Measurements from ENCODE around the gene MAG.

The MAG gene

DNA sequence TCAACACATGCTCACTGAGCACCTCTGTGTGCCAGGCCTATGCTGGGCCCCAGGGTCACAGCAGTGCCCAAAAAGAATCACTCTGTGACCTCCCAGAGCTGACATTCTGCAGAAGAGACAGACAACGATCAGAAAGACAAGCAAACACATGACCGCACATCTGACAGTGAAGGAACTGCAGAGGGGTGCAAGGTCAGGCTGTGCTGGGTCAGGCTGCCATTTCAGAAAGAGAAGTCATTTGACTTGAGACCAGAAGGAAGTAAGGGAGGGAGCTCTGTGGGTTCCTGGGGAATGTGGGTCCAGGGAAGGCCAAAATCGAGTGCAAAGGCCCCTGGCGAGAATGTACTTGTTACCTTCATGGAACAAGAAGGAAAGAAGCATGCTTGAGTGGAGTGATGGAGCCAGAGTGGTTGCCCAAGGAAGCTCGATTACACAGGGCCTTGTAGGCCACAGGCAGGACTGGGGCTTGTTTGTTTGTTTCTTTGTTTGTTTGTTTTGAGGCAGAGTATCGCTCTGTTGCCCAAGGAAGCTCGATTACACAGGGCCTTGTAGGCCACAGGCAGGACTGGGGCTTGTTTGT lies 25.6 kb downstream of the MAG start:
- Histone ChIP-seq H3K27ac (ENCODE audit: low read depth, low read length) (no peak overlapping the region), H3K36me3 (ENCODE audit: control insufficient read depth in 1 of 2, insufficient read depth in 2 of 2, low read length in 2 of 2) (no peaks in the 10 kb centered on the region), H3K27me3 (ENCODE audit: control insufficient read depth in 1 of 2, insufficient read depth in 2 of 2, low read length in 2 of 2) (no peaks in the 10 kb centered on the region), H3K4me1 (ENCODE audit: control insufficient read depth in 1 of 2, insufficient read depth in 2 of 2, low read length in 2 of 2) (peaks cover 6 to 18% of the 10 kb centered on the region in 2 donors), H3K4me3 (ENCODE audit: low read depth in 1 of 2, low read length in 2 of 2) (no peak overlapping the region), H3K9me3 (ENCODE audit: control insufficient read depth in 1 of 2, low read length in 2 of 2) (no peaks in the 10 kb centered on the region), H3K9ac (ENCODE audit: low read depth in 1 of 2, low read length in 2 of 2) (no peak overlapping the region)

DNA sequence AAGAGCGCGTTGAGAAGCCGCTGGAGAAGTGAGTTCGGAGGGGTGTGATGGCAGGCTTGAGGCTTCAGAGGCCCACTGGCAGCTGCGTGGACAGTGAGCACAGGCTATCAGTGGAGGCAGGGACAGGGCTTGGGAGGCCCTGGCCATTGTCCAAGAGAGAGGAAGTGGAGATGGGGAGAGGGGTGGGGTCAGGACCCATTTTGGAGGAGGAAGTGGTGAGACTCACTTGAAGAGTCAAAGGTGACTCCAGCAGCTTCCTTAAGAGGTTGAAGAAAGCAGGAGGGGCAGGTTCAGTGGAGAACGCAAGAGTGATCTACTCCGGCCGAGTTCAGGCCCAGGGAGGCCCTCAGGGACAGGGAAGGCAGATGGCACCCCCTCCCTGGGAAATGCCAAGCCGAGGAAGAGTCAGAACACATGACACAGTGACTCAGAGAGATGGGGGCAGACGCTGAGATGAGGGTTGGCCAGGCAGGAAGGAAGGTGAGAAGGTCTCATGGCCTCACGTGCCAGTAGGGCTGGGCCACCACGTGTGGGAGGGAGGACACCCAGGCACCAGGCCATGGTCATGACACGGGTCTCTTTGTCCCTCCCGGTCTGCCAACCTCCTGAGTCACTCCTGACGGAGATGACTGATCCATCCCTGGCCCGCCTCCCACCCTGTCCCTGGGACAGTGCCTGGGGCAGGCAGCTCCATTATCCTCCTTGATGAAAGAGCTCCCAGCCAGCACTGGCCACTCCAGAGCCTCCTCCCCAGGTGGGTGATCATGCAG lies 26.9 kb downstream of the MAG start:
- H3K4me1 ChIP-seq (ENCODE audit: control insufficient read depth in 1 of 2, insufficient read depth in 2 of 2, low read length in 2 of 2), result peaks cover 6 to 18% of the 10 kb centered on the region in 2 donors
- H3K9me3 ChIP-seq (ENCODE audit: control insufficient read depth in 1 of 2, low read length in 2 of 2), result no peaks in the 10 kb centered on the region
- no peak overlapping the region for H3K27ac ChIP-seq (ENCODE audit: low read depth, low read length)
- no peaks in the 10 kb centered on the region for H3K36me3 ChIP-seq (ENCODE audit: control insufficient read depth in 1 of 2, insufficient read depth in 2 of 2, low read length in 2 of 2)
- H3K27me3 ChIP-seq (ENCODE audit: control insufficient read depth in 1 of 2, insufficient read depth in 2 of 2, low read length in 2 of 2), result no peaks in the 10 kb centered on the region
- no peak overlapping the region for H3K4me3 ChIP-seq (ENCODE audit: low read depth in 1 of 2, low read length in 2 of 2)
- no peak overlapping the region for H3K9ac ChIP-seq (ENCODE audit: low read depth in 1 of 2, low read length in 2 of 2)

DNA sequence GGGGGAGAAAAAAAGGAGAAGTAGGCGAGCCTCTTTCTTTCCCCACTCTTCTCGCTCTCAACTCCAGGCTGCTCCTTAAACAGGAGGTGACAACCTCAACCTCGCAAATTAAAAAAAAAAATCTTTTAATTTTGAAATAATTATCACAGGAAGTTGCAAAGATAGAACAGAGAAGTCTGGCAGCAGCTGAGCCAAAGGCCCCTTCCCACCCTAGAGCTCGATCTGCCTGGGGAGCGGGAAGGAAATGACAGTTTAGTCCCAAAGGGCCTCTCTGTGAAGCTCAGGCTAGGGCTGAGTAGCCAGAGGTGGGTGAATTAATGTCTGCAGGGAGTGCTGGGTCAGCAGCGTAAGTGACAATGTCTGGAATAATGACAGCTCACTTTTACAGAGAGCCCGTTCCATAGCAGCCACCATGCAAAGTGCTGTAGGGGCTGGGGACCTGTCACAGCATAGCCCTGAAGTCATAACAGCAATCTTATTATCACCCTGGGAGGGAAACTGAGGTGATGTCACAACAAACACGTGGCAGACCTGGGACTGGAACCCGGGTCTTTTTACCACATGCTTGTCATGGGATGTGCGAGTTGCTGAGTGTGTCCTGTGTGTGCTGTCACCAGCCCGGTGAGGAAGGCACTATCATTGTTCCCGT lies 28.2 kb downstream of the MAG start:
- Histone ChIP-seq H3K9me3 (ENCODE audit: control insufficient read depth in 1 of 2, low read length in 2 of 2) (no peaks in the 10 kb centered on the region), H3K9ac (ENCODE audit: low read depth in 1 of 2, low read length in 2 of 2) (no peak overlapping the region), H3K4me1 (ENCODE audit: control insufficient read depth in 1 of 2, insufficient read depth in 2 of 2, low read length in 2 of 2) (peaks cover 6 to 18% of the 10 kb centered on the region in 2 donors), H3K27me3 (ENCODE audit: control insufficient read depth in 1 of 2, insufficient read depth in 2 of 2, low read length in 2 of 2) (no peaks in the 10 kb centered on the region), H3K36me3 (ENCODE audit: control insufficient read depth in 1 of 2, insufficient read depth in 2 of 2, low read length in 2 of 2) (no peaks in the 10 kb centered on the region), H3K27ac (ENCODE audit: low read depth, low read length) (no peak overlapping the region), H3K4me3 (ENCODE audit: low read depth in 1 of 2, low read length in 2 of 2) (no peak overlapping the region)

DNA sequence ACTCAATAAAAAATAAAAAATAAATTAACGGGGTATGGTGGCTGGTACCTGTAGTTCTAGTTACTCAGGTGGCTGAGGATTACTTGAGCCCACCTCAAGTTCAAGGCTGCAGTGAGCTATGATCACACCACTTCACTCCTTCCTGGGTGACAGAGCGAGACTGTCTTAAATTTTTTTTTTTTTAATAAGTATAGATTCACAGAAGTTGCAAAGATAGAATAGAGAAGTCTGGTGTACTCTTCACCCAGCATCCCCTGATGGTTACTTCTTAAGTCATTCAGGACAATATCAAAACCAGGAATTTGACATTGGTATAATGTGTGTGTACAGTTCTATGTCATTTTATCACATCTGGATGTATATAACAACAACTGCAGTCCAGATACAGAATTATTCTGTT lies 29.3 kb downstream of the MAG start:
- Histone ChIP-seq H3K36me3 (ENCODE audit: control insufficient read depth in 1 of 2, insufficient read depth in 2 of 2, low read length in 2 of 2) (no peaks in the 10 kb centered on the region), H3K4me1 (ENCODE audit: control insufficient read depth in 1 of 2, insufficient read depth in 2 of 2, low read length in 2 of 2) (peaks cover 6 to 18% of the 10 kb centered on the region in 2 donors), H3K9ac (ENCODE audit: low read depth in 1 of 2, low read length in 2 of 2) (no peak overlapping the region), H3K9me3 (ENCODE audit: control insufficient read depth in 1 of 2, low read length in 2 of 2) (no peaks in the 10 kb centered on the region), H3K4me3 (ENCODE audit: low read depth in 1 of 2, low read length in 2 of 2) (no peak overlapping the region), H3K27me3 (ENCODE audit: control insufficient read depth in 1 of 2, insufficient read depth in 2 of 2, low read length in 2 of 2) (no peaks in the 10 kb centered on the region), H3K27ac (ENCODE audit: low read depth, low read length) (no peak overlapping the region)

DNA sequence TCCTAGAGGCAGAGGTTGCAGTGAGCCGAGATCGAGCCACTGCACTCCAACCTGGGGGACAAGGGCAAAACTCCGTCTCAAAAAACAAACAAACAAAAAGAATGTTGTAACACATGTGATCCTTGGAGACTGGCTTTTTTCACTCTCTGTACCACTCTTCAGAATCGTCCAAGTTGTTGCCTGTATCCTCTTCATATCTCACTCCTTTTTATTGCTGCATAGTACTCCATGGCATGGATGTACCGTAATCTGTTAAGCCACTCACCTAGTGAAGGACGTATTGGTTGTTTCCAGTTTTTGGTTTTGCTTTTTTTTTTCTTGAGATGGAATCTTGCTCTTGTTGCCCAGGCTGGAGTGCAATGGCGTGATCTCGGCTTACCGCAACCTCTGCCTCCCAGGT lies 30.1 kb downstream of the MAG start:
- Histone ChIP-seq H3K9me3 (ENCODE audit: control insufficient read depth in 1 of 2, low read length in 2 of 2) (no peaks in the 10 kb centered on the region), H3K27ac (ENCODE audit: low read depth, low read length) (no peak overlapping the region), H3K27me3 (ENCODE audit: control insufficient read depth in 1 of 2, insufficient read depth in 2 of 2, low read length in 2 of 2) (no peaks in the 10 kb centered on the region), H3K9ac (ENCODE audit: low read depth in 1 of 2, low read length in 2 of 2) (no peak overlapping the region), H3K4me3 (ENCODE audit: low read depth in 1 of 2, low read length in 2 of 2) (no peak overlapping the region), H3K4me1 (ENCODE audit: control insufficient read depth in 1 of 2, insufficient read depth in 2 of 2, low read length in 2 of 2) (peaks cover 6 to 13% of the 10 kb centered on the region in 2 donors), H3K36me3 (ENCODE audit: control insufficient read depth in 1 of 2, insufficient read depth in 2 of 2, low read length in 2 of 2) (no peaks in the 10 kb centered on the region)

DNA sequence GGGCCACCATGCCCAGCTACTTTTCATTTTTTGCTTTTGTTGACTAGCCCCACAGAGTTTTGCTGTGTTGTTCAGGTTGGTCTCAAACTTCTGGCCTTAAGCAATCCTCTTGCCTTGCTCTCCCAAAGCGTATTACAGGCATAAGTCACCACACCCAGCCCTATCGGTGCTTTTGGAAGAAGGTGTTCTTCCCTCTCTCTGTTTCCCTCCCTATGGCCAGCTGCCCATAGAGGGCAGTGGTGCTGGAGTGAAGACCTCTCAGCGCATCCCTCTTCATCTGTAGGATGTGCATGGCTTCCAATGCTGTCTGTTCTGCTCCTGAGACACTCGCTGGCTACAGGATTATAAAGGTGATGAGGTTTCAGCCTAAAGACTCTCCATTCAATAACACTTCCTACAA lies 35.7 kb downstream of the MAG start:
- no peaks in the 10 kb centered on the region for H3K36me3 ChIP-seq (ENCODE audit: control insufficient read depth in 1 of 2, insufficient read depth in 2 of 2, low read length in 2 of 2)

DNA sequence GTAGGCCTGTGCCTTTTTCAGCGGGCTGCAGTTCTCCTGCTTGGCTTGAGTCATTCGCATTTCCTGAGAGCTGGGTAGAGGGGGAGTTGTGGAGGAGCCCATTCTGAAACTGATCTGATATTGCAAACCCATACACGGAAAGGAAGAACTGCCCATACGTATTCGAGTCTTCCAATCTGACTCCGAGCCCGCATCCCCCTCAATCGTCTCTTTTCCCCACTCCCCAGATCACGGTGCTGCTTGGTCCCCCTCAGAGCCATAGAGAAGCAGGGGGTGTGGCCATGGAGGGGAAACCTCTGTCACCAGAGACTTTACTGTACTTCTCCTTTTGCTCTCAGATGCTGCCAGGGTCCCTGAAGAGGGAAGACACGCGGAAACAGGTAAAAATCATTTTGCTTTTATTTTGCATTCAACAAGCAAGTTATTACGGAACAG lies 36.9 kb downstream of the MAG start, which contains the start of gene CD22:
CD22 (plus strand) TSS at position 337 of the 435 bp plus-strand sequence. CDS start 2,854 bp downstream, outside the sequence.
- H3K4me3 ChIP-seq (ENCODE audit: low read depth in 1 of 2, low read length in 2 of 2), result no peak within 1 kb of the TSS
- H3K27ac ChIP-seq (ENCODE audit: low read depth, low read length), result no peak within 1 kb of the TSS
- peaks cover 6 to 7% of the 10 kb centered on the region in 2 donors for H3K27me3 ChIP-seq (ENCODE audit: control insufficient read depth in 1 of 2, insufficient read depth in 2 of 2, low read length in 2 of 2)
- no peaks in the 10 kb centered on the region for H3K4me1 ChIP-seq (ENCODE audit: control insufficient read depth in 1 of 2, insufficient read depth in 2 of 2, low read length in 2 of 2)
- no peak within 1 kb of the TSS for H3K9ac ChIP-seq (ENCODE audit: low read depth in 1 of 2, low read length in 2 of 2)
- H3K9me3 ChIP-seq (ENCODE audit: control insufficient read depth in 1 of 2, low read length in 2 of 2), result no peaks in the 10 kb centered on the region
- H3K36me3 ChIP-seq (ENCODE audit: control insufficient read depth in 1 of 2, insufficient read depth in 2 of 2, low read length in 2 of 2), result no peaks in the 10 kb centered on the region

More for the DNA sequence above, 35.7 kb downstream of the MAG start:
- Histone ChIP-seq H3K9ac (ENCODE audit: low read depth in 1 of 2, low read length in 2 of 2) (no peak overlapping the region), H3K4me1 (ENCODE audit: control insufficient read depth in 1 of 2, insufficient read depth in 2 of 2, low read length in 2 of 2) (no peaks in the 10 kb centered on the region), H3K27ac (ENCODE audit: low read depth, low read length) (no peak overlapping the region), H3K4me3 (ENCODE audit: low read depth in 1 of 2, low read length in 2 of 2) (no peak overlapping the region), H3K27me3 (ENCODE audit: control insufficient read depth in 1 of 2, insufficient read depth in 2 of 2, low read length in 2 of 2) (peaks cover 4 to 6% of the 10 kb centered on the region in 2 donors), H3K9me3 (ENCODE audit: control insufficient read depth in 1 of 2, low read length in 2 of 2) (no peaks in the 10 kb centered on the region)

DNA sequence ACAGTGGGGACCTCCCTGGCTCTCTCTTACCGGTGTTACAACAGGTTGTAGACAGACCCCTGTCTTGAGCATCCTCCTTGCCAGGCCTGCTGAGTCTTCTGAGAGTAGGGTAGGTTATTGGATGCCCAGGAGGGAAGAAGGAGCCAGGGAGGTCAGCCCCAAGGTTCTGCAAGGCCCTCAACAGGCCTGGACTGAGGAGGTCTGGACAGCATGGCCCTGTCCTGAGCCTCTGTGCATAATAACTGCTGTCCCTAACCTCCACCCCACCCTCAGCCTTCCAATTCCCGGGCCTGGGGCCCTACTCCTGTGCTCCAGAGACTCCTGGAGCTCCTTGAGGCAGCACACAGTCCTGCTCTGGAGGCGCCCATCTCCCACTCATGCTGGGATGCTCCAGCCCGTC lies 37.4 kb downstream of the MAG start:
- Histone ChIP-seq H3K27me3 (ENCODE audit: control insufficient read depth in 1 of 2, insufficient read depth in 2 of 2, low read length in 2 of 2) (peaks cover 6 to 7% of the 10 kb centered on the region in 2 donors), H3K4me3 (ENCODE audit: low read depth in 1 of 2, low read length in 2 of 2) (no peak overlapping the region), H3K9ac (ENCODE audit: low read depth in 1 of 2, low read length in 2 of 2) (no peak overlapping the region), H3K27ac (ENCODE audit: low read depth, low read length) (no peak overlapping the region), H3K9me3 (ENCODE audit: control insufficient read depth in 1 of 2, low read length in 2 of 2) (no peaks in the 10 kb centered on the region), H3K36me3 (ENCODE audit: control insufficient read depth in 1 of 2, insufficient read depth in 2 of 2, low read length in 2 of 2) (no peaks in the 10 kb centered on the region), H3K4me1 (ENCODE audit: control insufficient read depth in 1 of 2, insufficient read depth in 2 of 2, low read length in 2 of 2) (no peaks in the 10 kb centered on the region)

DNA sequence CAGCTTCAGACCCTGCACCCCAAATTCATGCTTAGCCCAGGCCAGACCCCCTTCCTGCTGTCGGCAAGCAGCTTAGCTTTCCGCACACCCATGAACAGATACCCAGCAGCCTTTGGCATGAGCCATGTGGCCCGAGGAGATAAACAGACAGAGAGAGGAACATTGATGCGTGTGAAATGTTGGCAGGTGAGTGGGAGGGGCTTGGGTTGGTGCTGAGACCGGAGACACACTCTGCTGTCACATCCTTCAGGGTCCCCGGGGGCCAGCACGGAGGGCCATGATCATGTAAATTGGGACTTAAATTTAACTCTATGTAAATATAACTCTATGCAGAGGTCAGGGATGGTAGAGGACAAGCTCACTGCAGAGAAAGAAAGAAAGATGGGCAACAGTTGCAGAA lies 38.5 kb downstream of the MAG start:
- Histone ChIP-seq H3K9me3 (ENCODE audit: control insufficient read depth in 1 of 2, low read length in 2 of 2) (no peaks in the 10 kb centered on the region), H3K9ac (ENCODE audit: low read depth in 1 of 2, low read length in 2 of 2) (no peak overlapping the region), H3K27ac (ENCODE audit: low read depth, low read length) (no peak overlapping the region), H3K27me3 (ENCODE audit: control insufficient read depth in 1 of 2, insufficient read depth in 2 of 2, low read length in 2 of 2) (peaks cover 6 to 7% of the 10 kb centered on the region in 2 donors), H3K4me1 (ENCODE audit: control insufficient read depth in 1 of 2, insufficient read depth in 2 of 2, low read length in 2 of 2) (no peaks in the 10 kb centered on the region), H3K4me3 (ENCODE audit: low read depth in 1 of 2, low read length in 2 of 2) (no peak overlapping the region), H3K36me3 (ENCODE audit: control insufficient read depth in 1 of 2, insufficient read depth in 2 of 2, low read length in 2 of 2) (no peaks in the 10 kb centered on the region)

DNA sequence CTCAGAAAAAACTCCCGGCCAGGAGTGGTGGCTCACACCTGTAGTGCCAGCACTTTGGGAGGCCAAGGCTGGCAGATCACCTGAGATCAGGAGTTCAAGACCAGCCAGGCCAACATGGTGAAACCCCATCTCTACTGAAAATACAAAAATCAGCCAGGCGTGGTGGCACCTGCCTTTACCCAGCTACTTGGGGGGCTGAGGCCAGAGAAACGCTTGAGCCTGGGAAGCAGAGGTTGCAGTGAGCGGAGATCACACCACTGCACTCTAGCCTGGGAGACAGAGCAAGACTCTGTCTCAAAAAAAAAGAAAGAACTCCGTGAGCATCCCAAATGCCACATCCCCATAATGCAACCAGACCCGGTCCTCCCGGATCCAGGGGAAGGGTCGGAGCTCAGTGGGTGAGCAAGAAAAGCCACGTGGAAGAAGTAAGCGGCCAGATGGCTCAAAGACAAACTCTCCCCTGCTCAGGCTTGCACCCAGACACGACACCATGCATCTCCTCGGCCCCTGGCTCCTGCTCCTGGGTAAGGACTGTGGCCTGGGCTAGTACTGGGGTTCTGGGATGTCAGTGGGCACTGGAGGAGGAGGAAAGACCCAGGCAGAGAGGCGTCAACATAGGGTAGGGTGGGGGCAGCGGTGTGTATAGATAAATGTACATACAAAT lies 39.7 kb downstream of the MAG start:
- Histone ChIP-seq H3K4me1 (ENCODE audit: control insufficient read depth in 1 of 2, insufficient read depth in 2 of 2, low read length in 2 of 2) (no peaks in the 10 kb centered on the region), H3K27me3 (ENCODE audit: control insufficient read depth in 1 of 2, insufficient read depth in 2 of 2, low read length in 2 of 2) (peaks cover 6 to 7% of the 10 kb centered on the region in 2 donors), H3K9ac (ENCODE audit: low read depth in 1 of 2, low read length in 2 of 2) (no peak overlapping the region), H3K36me3 (ENCODE audit: control insufficient read depth in 1 of 2, insufficient read depth in 2 of 2, low read length in 2 of 2) (no peaks in the 10 kb centered on the region), H3K4me3 (ENCODE audit: low read depth in 1 of 2, low read length in 2 of 2) (no peak overlapping the region), H3K27ac (ENCODE audit: low read depth, low read length) (no peak overlapping the region), H3K9me3 (ENCODE audit: control insufficient read depth in 1 of 2, low read length in 2 of 2) (no peaks in the 10 kb centered on the region)

Measured in duodenal mucosa (tissue), 2 donors.